H1 (cell line): ENCODE results near the gene ABCA2. TPM values are rescaled to one million over a fixed set of nuclear protein-coding genes. Genes with fewer than 3 reads are reported as not detected.

Source experiments
- CTCF ChIA-PET: fragments of 300-600 bp; sonication (Branson Sonifier 250); formaldehyde crosslinking; loops from one replicate; lab custom pipeline; 2021; ENCODE audit not compliant: partially characterized antibody; lab: Charles Lee
- POLR2A ChIA-PET: fragments of 300-600 bp; sonication (Branson Sonifier 250); formaldehyde crosslinking; loops from one replicate; lab custom pipeline; 2021; ENCODE audit warnings: inconsistent platforms; ENCODE audit not compliant: partially characterized antibody; lab: Charles Lee
- DNase-seq, 2 experiments: peaks; one replicate each; pipeline versions ENCODE4 v3.0.0 to v3.0.0-alpha.2; 2010 to 2022; ENCODE audit warnings: low spot score in 2 of 2, low read depth in 1 of 2, mixed read lengths in 1 of 2
- FAIRE-seq: peaks from 2 replicates; lab custom pipeline; 2011; peaks lifted over from hg19 to GRCh38; lab: Jason Lieb, UNC
- H2AFZ ChIP-seq: 2 replicates; pipeline ENCODE4 v1.8.1; 2012; ENCODE audit warnings: low read length, inconsistent platforms
- H2AK5ac ChIP-seq: 2 replicates; pipeline ENCODE4 v1.6.1; 2013; ENCODE audit warnings: low read depth, low read length
- H2BK120ac ChIP-seq: replicated peaks from 2 replicates; pipeline ENCODE3; 2013; ENCODE audit warnings: low read depth, low read length, inconsistent platforms
- H2BK12ac ChIP-seq: 2 replicates; pipeline ENCODE4 v1.6.1; 2013; ENCODE audit warnings: low read depth, low read length
- H2BK15ac ChIP-seq: 2 replicates; pipeline ENCODE4 v1.6.1; 2013; ENCODE audit warnings: low read length
- H2BK20ac ChIP-seq: 2 replicates; pipeline ENCODE4 v1.6.1; 2013; ENCODE audit warnings: low read length
- H2BK5ac ChIP-seq: 2 replicates; pipeline ENCODE4 v1.6.1; 2013; ENCODE audit warnings: low read depth, low read length
- H3K14ac ChIP-seq: 2 replicates; pipeline ENCODE4 v1.6.1; 2013; ENCODE audit warnings: inconsistent platforms; ENCODE audit not compliant: insufficient read length
- H3K18ac ChIP-seq: 2 replicates; pipeline ENCODE4 v1.6.1; 2013; ENCODE audit warnings: low read length; ENCODE audit errors: extremely low read depth
- H3K23ac ChIP-seq: 2 replicates; pipeline ENCODE4 v1.6.1; 2013; ENCODE audit warnings: inconsistent platforms; ENCODE audit not compliant: insufficient read length
- H3K23me2 ChIP-seq: 2 replicates; pipeline ENCODE4 v1.6.1; 2013; ENCODE audit warnings: low read depth, low read length
- H3K27ac ChIP-seq: 2 replicates; pipeline ENCODE4 v1.6.1; 2011; ENCODE audit warnings: low read depth, low read length, inconsistent platforms
- H3K27me3 ChIP-seq, 4 experiments: replicated peaks in 1 of 4; 1 replicate in 1 of 4; 2 replicates in 3 of 4; pipeline versions ENCODE4 v1.6.1 to v1.8.1; 2011 to 2013; ENCODE audit warnings: low read length in 3 of 4, mild to moderate bottlenecking in 3 of 4, inconsistent platforms in 2 of 4, mixed read lengths in 2 of 4, moderate library complexity in 1 of 4; ENCODE audit not compliant: control insufficient read depth in 3 of 4, insufficient read depth in 3 of 4; ENCODE audit errors: extremely low read depth in 1 of 4
- H3K36me3 ChIP-seq, 4 experiments: 2 replicates each; pipeline versions ENCODE4 v1.6.1 to v1.8.1; 2011 to 2013; ENCODE audit warnings: mild to moderate bottlenecking in 4 of 4, low read length in 3 of 4, moderate library complexity in 2 of 4, control low read depth in 1 of 4, inconsistent platforms in 1 of 4; ENCODE audit not compliant: insufficient read depth in 4 of 4, control insufficient read depth in 2 of 4
- H3K4ac ChIP-seq: replicated peaks from 2 replicates; pipeline ENCODE3; 2013; ENCODE audit warnings: low read length, low read depth, mixed read lengths, inconsistent platforms; ENCODE audit not compliant: insufficient read length
- H3K4me1 ChIP-seq, 4 experiments: replicated peaks in 1 of 4; 1 replicate in 1 of 4; 2 replicates in 3 of 4; pipeline versions ENCODE4 v1.6.1 to v1.8.1; 2011 to 2013; ENCODE audit warnings: low read length in 3 of 4, inconsistent platforms in 2 of 4, mixed read lengths in 1 of 4; ENCODE audit not compliant: insufficient read depth in 4 of 4, control insufficient read depth in 3 of 4
- H3K4me2 ChIP-seq, 2 experiments: 2 replicates each; pipeline versions ENCODE4 v1.6.1 to v1.8.1; 2011 to 2013; ENCODE audit warnings: low read depth in 2 of 2, low read length in 2 of 2, control low read depth in 1 of 2, inconsistent platforms in 1 of 2, mild to moderate bottlenecking in 1 of 2; ENCODE audit not compliant: insufficient read depth in 1 of 2
- H3K4me3 ChIP-seq, 4 experiments: fragments of 200-600, 300-600 bp in 1 of 4; sonication (generic), shearing (Covaris generic), sonication (Bioruptor Twin) in 1 of 4; 2 replicates each; pipeline versions ENCODE4 v1.5.1 to v1.8.1; 2011 to 2016; ENCODE audit warnings: low read length in 4 of 4, low read depth in 3 of 4, control low read depth in 2 of 4, inconsistent platforms in 2 of 4, mild to moderate bottlenecking in 2 of 4, mixed read lengths in 1 of 4, moderate library complexity in 1 of 4; ENCODE audit not compliant: insufficient read depth in 2 of 4; ENCODE audit errors: extremely low read depth in 1 of 4
- H3K56ac ChIP-seq: replicated peaks from 2 replicates; pipeline ENCODE3; 2013; ENCODE audit warnings: low read depth, mild to moderate bottlenecking, mixed read lengths, low read length, inconsistent platforms; ENCODE audit not compliant: insufficient read length
- H3K79me1 ChIP-seq: 2 replicates; pipeline ENCODE4 v1.6.1; 2013; ENCODE audit warnings: low read depth, low read length, control low read depth
- H3K79me2 ChIP-seq, 2 experiments: 2 replicates each; pipeline versions ENCODE4 v1.6.1 to v1.8.1; 2012 to 2013; ENCODE audit warnings: low read length in 2 of 2, mild to moderate bottlenecking in 2 of 2, inconsistent platforms in 1 of 2; ENCODE audit not compliant: insufficient read depth in 2 of 2, control insufficient read depth in 1 of 2
- H3K9ac ChIP-seq, 4 experiments: replicated peaks in 1 of 4; 1 replicate in 1 of 4; 2 replicates in 3 of 4; pipeline versions ENCODE4 v1.6.1 to v1.8.1; 2011 to 2013; ENCODE audit warnings: low read depth in 3 of 4, low read length in 3 of 4, control low read depth in 2 of 4, mild to moderate bottlenecking in 2 of 4, moderate library complexity in 2 of 4, inconsistent platforms in 1 of 4; ENCODE audit errors: extremely low read depth in 1 of 4
- H3K9me3 ChIP-seq, 2 experiments: 2 replicates each; pipeline versions ENCODE4 v1.6.1 to v1.8.1; 2012 to 2013; ENCODE audit warnings: mild to moderate bottlenecking in 2 of 2, moderate library complexity in 2 of 2, control low read depth in 1 of 2, inconsistent platforms in 1 of 2, low read depth in 1 of 2, low read length in 1 of 2, mixed read lengths in 1 of 2; ENCODE audit not compliant: insufficient read depth in 2 of 2
- H4K20me1 ChIP-seq, 2 experiments: replicated peaks in 1 of 2; 2 replicates each; pipeline versions ENCODE3 to v1.8.1; 2011 to 2013; ENCODE audit warnings: inconsistent platforms in 2 of 2, low read length in 2 of 2, mild to moderate bottlenecking in 1 of 2; ENCODE audit not compliant: insufficient read depth in 2 of 2, control insufficient read depth in 1 of 2
- H4K5ac ChIP-seq: 2 replicates; pipeline ENCODE4 v1.6.1; 2013; ENCODE audit warnings: low read length, low read depth, mixed read lengths, inconsistent platforms; ENCODE audit not compliant: insufficient read length
- H4K8ac ChIP-seq: 2 replicates; pipeline ENCODE4 v1.8.0; 2013; ENCODE audit warnings: mild to moderate bottlenecking, moderate library complexity, low read length, inconsistent platforms; ENCODE audit not compliant: insufficient read depth; ENCODE audit errors: extremely low read depth
- H4K91ac ChIP-seq: replicated peaks from 2 replicates; pipeline ENCODE3; 2013; ENCODE audit warnings: low read length, mixed read lengths, inconsistent platforms; ENCODE audit not compliant: insufficient read length
- BACH1 ChIP-seq: IDR thresholded peaks from 2 replicates; pipeline ENCODE4 v1.6.1; 2012; ENCODE audit warnings: low read length, improper control_type of control experiment
- CBX5 ChIP-seq: fragments of 300-800, 300-1000 bp; sonication (generic); IDR thresholded peaks from 2 replicates; pipeline ENCODE4 v1.7.1; 2016; ENCODE audit warnings: antibody characterized with exemption, low read length, low read depth
- CBX8 ChIP-seq: fragments of 300-800, 300-1000 bp; sonication (generic); IDR thresholded peaks from 2 replicates; pipeline ENCODE4 v1.7.1; 2016; ENCODE audit warnings: low read depth, low read length, borderline replicate concordance
- CHD1 ChIP-seq: IDR thresholded peaks from 2 replicates; pipeline ENCODE4 v1.6.1; 2012; ENCODE audit warnings: low read depth, low read length, improper control_type of control experiment
- CTBP2 ChIP-seq: IDR thresholded peaks from 2 replicates; pipeline ENCODE4 v1.7.0; 2011; ENCODE audit warnings: borderline replicate concordance, mild to moderate bottlenecking, moderate library complexity, mixed read lengths, low read length; ENCODE audit not compliant: insufficient read depth, insufficient read length
- FOSL1 ChIP-seq: IDR thresholded peaks from 2 replicates; pipeline ENCODE4 v1.6.1; 2011; ENCODE audit warnings: mild to moderate bottlenecking, low read depth, low read length, moderate library complexity; ENCODE audit not compliant: insufficient read depth
- JUN ChIP-seq: IDR thresholded peaks from 2 replicates; pipeline ENCODE4 v1.6.1; 2011; ENCODE audit warnings: low read depth, mild to moderate bottlenecking, improper control_type of control experiment, low read length
- MAX ChIP-seq: IDR thresholded peaks from 2 replicates; pipeline ENCODE4 v1.6.1; 2012; ENCODE audit warnings: inconsistent platforms
- PHF8 ChIP-seq: fragments of 200-600 bp; sonication (generic); conservative IDR thresholded peaks from 2 replicates; pipeline ENCODE4 v1.7.1; 2012; ENCODE audit warnings: low read depth, mild to moderate bottlenecking, inconsistent platforms, low read length, moderate library complexity
- POU5F1 ChIP-seq: IDR thresholded peaks from 2 replicates; pipeline ENCODE4 v1.6.1; 2011; ENCODE audit warnings: low read depth, mild to moderate bottlenecking, low read length, moderate library complexity
- RFX5 ChIP-seq: IDR thresholded peaks from 2 replicates; pipeline ENCODE4 v1.6.1; 2011; ENCODE audit warnings: low read depth, low read length, improper control_type of control experiment, borderline replicate concordance
- SP4 ChIP-seq: IDR thresholded peaks from 2 replicates; pipeline ENCODE4 v1.6.1; 2012; ENCODE audit warnings: low read length, inconsistent platforms
- SRF ChIP-seq: IDR thresholded peaks from 2 replicates; pipeline ENCODE4 v1.6.1; 2011; ENCODE audit warnings: mild to moderate bottlenecking, low read depth, low read length, moderate library complexity
- SUZ12 ChIP-seq: fragments of 200-600 bp; sonication (generic); IDR thresholded peaks from 2 replicates; pipeline ENCODE4 v1.6.1; 2012; ENCODE audit warnings: mild to moderate bottlenecking, inconsistent platforms, low read length, moderate library complexity, mixed read lengths
- TBP ChIP-seq: IDR thresholded peaks from 2 replicates; pipeline ENCODE4 v1.6.1; 2011; ENCODE audit warnings: low read depth, low read length, improper control_type of control experiment
- WGBS, 2 experiments: shearing (Covaris generic) in 1 of 2; methylation state at CpG; one replicate each; pipeline versions ENCODE4 v1.1.6 to v1.1.7; 2013 to 2015; ENCODE audit warnings: low lambda C conversion rate in 2 of 2, mixed read lengths in 2 of 2, inconsistent platforms in 1 of 2, low coverage in 1 of 2, missing lambda C conversion rate in 1 of 2; ENCODE audit not compliant: insufficient replicate concordance in 2 of 2, insufficient coverage in 1 of 2, insufficient read length in 1 of 2; ENCODE audit errors: extremely low coverage in 1 of 2, missing lambda C conversion rate in 1 of 2; 5-methylcytosine and 5-hydroxymethylcytosine counted together
- polyA plus RNA-seq, 7 experiments: library from polyadenylated mRNA; depleted of rRNA in 3 of 7; stranded (reverse) in 5 of 7; unstranded in 2 of 7; fragments of >200 nt in 5 of 7; fragments of 200-250 nt in 2 of 7; gene quantifications; 1 replicate in 5 of 7; 2 replicates in 1 of 7; 4 replicates in 1 of 7; pipeline versions ENCODE4 v1.2.1 to v1.2.3, GENCODE V29; 2011 to 2013; ENCODE audit warnings: missing spikeins in 2 of 7, mixed read lengths in 2 of 7
- total RNA-seq: library from RNA; stranded (reverse); fragmentation: NEBNext Ultra II Directional; extraction: Animal tissue kit (Norgen Biotek cat#: 25700); gene quantifications from 2 replicates; pipeline ENCODE4 v1.2.1, GENCODE V29; 2021

ABCA2 gene
- total and polyA plus RNA-seq, 2 of the 8 experiments (the other 6 are each of a cell fraction or from before 2014, with no cell fraction given) = 12.5 to 14.3 TPM

GRCh38 chr9:137041124-137041523 is 13.1 kb upstream of the ABCA2 start:
- Histone ChIP-seq H3K4ac (no peak overlapping the region), H3K18ac (no peak overlapping the region), H3K14ac (no peak overlapping the region), H4K91ac (no peak overlapping the region), H2BK12ac (no peak overlapping the region), H3K9me3 (no peaks in the 10 kb centered on the region), H2AFZ (no peak overlapping the region), H4K8ac (no peak overlapping the region; the same call in 1 of the 2 replicates), H3K79me1 (peaks cover 9% of the 10 kb centered on the region), H3K4me3 (no peak overlapping the region), H3K9ac (no peak overlapping the region), H3K23ac (no peak overlapping the region), H4K20me1 (peaks cover 7 to 15% of the 10 kb centered on the region in 2 experiments), H2BK5ac (no peak overlapping the region), H3K56ac (no peak overlapping the region), H3K27me3 (peaks cover 5 to 15% (median 10%) of the 10 kb centered on the region in 4 experiments; a peak in 6 of 7 replicates), H3K79me2 (peaks cover 0 to 4% of the 10 kb centered on the region in 2 experiments; a peak in 1 of 4 replicates), H3K23me2 (peaks cover 8% of the 10 kb centered on the region; the same call in 1 of the 2 replicates), H2AK5ac (no peak overlapping the region), H2BK20ac (no peak overlapping the region), H2BK120ac (no peak overlapping the region), H3K4me1 (peaks cover 3 to 6% (median 5%) of the 10 kb centered on the region in 4 experiments; a peak in 4 of 7 replicates), H4K5ac (no peak overlapping the region), H3K36me3 (peaks cover 0 to 3% (median 0%) of the 10 kb centered on the region in 4 experiments; a peak in 1 of 8 replicates), H3K27ac (no peak overlapping the region), H2BK15ac (no peak overlapping the region), H3K4me2 (no peak overlapping the region)
- TF ChIP-seq POU5F1 = no peak
- no peak for TF ChIP-seq JUN
- no peak for TF ChIP-seq MAX
- TF ChIP-seq CBX5 = no peak
- no peak for TF ChIP-seq PHF8
- TF ChIP-seq SUZ12 = no peak
- TF ChIP-seq CHD1 = no peak
- no peak for TF ChIP-seq SRF
- no peak for TF ChIP-seq TBP
- TF ChIP-seq CBX8 = no peak
- no peak for TF ChIP-seq BACH1
- TF ChIP-seq FOSL1 = no peak
- no peak for TF ChIP-seq RFX5
- no peak for TF ChIP-seq CTBP2
- no peak for TF ChIP-seq SP4
- 87% methylated on average over 7 of the region's 16 CpGs; no CpG with 5 or more reads in 1 of the 2 experiments for WGBS, 2 experiments
- ChIA-PET CTCF (interaction anchor here (2.0 kb wide), 1 partner anchor 12 kb away, joined by 13 read pairs; the partner anchor contains the start of gene ABCA2), POLR2A (no interaction called here)
- no peak for DNase-seq
- no peak for FAIRE-seq
